Renal cortex interstitium (tissue), 11 donors: ENCODE measurements around the gene KCNMB4. TPM values are rescaled to one million over a fixed set of nuclear protein-coding genes. Genes with fewer than 3 reads are reported as not detected.

Experiments used
- DNase-seq, 11 donors: peaks; one replicate each; pipeline ENCODE4 v3.0.0-alpha.2; 2013; ENCODE audit warnings: low read depth in 9 of 11, low spot score in 4 of 11; ENCODE audit errors: extremely low read depth in 1 of 11
- polyA plus RNA-seq, 3 donors: library from polyadenylated mRNA; unstranded; fragments of 120-200 nt; gene quantifications; one replicate each; pipeline ENCODE4 v1.2.1, GENCODE V29; 2013; ENCODE audit not compliant: insufficient read length in 3 of 3

The KCNMB4 gene
- polyA plus RNA-seq, 3 donors: 18.4 to 25.7 (median 20.7) TPM

GRCh38 chr12:70467918-70468733 is 102.0 kb downstream of the KCNMB4 start:
- no peak for DNase-seq

- DNase-seq: no peak
Observed at GRCh38 chr12:70468741-70469140, 102.7 kb downstream of the KCNMB4 start.

- DNase-seq: no peak
Observed at GRCh38 chr12:70469221-70469820, 103.2 kb downstream of the KCNMB4 start.

GRCh38 chr12:70482764-70483163 is 116.7 kb downstream of the KCNMB4 start:
- DNase-seq: no peak

Other genes starting within 250 kb of the KCNMB4 start
- 100 to 1,000 TPM; 126 to 145 (median 127) TPM for gene CNOT2, start 122.9 kb upstream of the KCNMB4 start, polyA plus RNA-seq